ENCODE results near the gene GRIPAP1.
A peak's percentile ranks its signal among the peaks of the same experiment; 100 is the strongest.
"Not testable (repeated sequence)": the region's sequence is repeated elsewhere in the genome, so short reads cannot be mapped to it uniquely, and the experiment has no call there.

The GRIPAP1 gene

DNA sequence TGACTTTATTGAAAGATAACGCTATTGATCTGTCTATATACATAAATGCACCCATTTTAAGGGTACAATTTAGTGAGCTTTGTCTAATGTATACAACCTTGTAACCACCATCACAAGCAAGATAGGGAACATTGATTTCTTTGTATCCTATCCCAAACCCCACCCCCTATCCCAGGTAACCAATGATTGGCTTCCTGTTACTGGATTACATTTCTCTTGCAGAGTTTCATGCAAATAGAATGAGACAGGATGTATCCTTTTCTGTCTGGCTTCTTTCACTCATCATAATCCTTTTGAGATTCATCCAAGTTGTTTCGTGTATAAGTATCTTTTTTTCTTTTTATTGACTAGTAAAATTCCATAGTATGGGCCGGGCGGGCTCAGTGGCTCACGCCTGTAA is 1.6 kb upstream of the GRIPAP1 start:
- H3K27ac Mint-ChIP-seq = peak overlapping the region; percentile 50 to 72
- no peaks in the 10 kb centered on the region for H3K9me3 Mint-ChIP-seq
- H3K4me3 Mint-ChIP-seq = no peak overlapping the region
- H3K4me1 Mint-ChIP-seq = peaks cover 24% of the 10 kb centered on the region
- no peaks in the 10 kb centered on the region for H3K27me3 Mint-ChIP-seq
- no peak for DNase-seq
- no peak for ATAC-seq

DNA sequence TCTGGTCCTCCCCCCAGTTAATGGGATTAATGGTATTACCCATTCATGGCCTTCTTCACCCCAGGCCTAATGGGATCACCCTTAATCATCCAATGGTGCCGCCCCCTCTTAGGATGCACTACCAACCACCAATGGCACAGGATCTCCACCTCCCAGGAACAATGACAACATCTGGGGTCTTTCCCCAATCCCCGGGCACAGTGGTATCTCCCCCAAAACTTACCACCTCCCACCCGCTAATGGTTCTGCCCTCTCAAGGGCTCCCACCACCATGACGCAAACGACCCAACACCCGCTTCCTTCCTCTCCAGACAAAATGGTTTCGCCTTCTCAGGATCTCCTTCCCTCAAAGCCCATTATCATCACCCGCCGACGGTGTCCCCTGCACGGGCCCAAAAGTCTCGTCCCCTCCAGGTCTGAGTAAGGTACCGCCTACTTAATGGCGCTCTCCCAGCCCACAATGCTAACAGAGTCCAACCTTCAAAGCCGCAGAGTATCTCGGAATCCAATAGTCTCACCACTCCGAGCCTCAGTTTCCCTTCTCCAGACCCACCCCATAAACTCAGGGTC is 458 bp downstream of the GRIPAP1 start:
- peak overlapping the region; percentile 97 to 98 for H3K4me3 Mint-ChIP-seq
- no peaks in the 10 kb centered on the region for H3K9me3 Mint-ChIP-seq
- peak; percentile 64 to 76 for DNase-seq
- H3K27ac Mint-ChIP-seq = peak overlapping the region; percentile 99
- ATAC-seq = peak; percentile 80
- H3K4me1 Mint-ChIP-seq = peaks cover 45% of the 10 kb centered on the region
- no peaks in the 10 kb centered on the region for H3K27me3 Mint-ChIP-seq

DNA sequence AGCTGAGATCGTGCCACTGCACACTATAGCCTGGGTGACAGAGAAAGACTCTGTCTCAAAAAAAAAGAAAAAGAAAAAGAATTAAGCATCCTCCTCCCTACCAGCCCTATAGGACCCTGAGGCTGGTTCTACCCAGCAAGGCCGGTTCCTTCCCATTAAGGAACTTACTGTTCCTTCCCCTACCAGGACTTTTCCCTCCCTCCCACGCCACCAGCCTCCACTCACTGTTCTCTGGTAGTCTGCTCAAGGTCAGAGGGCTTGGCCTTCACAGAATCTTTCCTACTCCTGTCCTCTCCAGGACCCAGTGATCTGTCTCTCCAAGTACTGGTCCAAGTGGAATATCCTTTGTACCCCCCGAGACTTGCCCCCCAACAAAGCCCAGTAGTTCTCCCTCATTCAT is 1.4 kb downstream of the GRIPAP1 start:
- Mint-ChIP-seq H3K27ac (peak overlapping the region in 1 of 2 donors; percentile 89), H3K4me1 (peaks cover 47% of the 10 kb centered on the region), H3K27me3 (no peaks in the 10 kb centered on the region), H3K9me3 (no peaks in the 10 kb centered on the region), H3K4me3 (peak overlapping the region; percentile 97 to 98)
- no peak for DNase-seq
- ATAC-seq = no peak

DNA sequence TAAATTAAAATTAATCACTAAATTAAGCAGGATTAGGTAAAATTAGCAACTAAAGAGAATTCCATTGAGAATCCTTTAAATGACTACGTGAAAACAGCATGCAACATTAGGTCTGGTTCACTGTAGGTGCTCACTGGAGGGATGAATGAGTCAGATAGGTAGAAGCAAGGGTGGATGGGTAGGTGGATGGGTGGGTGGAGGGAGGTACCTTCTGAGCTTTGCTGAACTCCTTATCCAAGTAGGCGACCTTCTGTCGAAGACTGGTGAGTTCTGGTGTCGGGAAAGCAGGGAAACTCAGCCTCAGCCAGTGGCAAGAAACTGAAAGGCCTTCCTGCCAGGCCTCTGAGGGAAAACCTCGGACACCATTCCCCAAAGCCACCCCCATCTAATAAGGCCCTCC is 3.0 kb downstream of the GRIPAP1 start:
- H3K27ac Mint-ChIP-seq = no peak overlapping the region
- H3K4me1 Mint-ChIP-seq = peaks cover 53% of the 10 kb centered on the region
- H3K4me3 Mint-ChIP-seq = no peak overlapping the region
- ATAC-seq = no peak
- no peaks in the 10 kb centered on the region for H3K27me3 Mint-ChIP-seq
- H3K9me3 Mint-ChIP-seq = no peaks in the 10 kb centered on the region
- DNase-seq = no peak

DNA sequence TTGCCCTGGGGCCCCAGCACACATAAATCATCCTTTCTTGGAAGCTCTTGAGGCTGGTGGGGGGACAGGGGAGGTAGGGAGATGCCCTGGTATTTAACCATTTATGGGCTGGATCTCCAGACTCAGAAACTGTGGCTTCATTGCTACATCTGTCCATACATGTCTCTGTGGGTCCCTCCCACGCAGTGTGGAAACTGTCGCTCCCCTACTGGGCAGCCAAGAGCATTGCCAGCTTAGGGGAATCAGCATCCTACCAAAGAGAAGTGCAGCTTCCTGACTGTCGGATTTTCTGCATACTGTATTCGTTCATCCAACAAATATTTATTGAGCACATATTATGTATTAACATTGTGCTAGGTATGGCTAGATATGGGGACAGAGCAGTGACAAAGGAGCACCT is 3.7 kb downstream of the GRIPAP1 start:
- H3K9me3 Mint-ChIP-seq = no peaks in the 10 kb centered on the region
- H3K27me3 Mint-ChIP-seq = no peaks in the 10 kb centered on the region
- peaks cover 53% of the 10 kb centered on the region for H3K4me1 Mint-ChIP-seq
- no peak overlapping the region for H3K4me3 Mint-ChIP-seq
- ATAC-seq = no peak
- no peak overlapping the region for H3K27ac Mint-ChIP-seq
- no peak for DNase-seq

DNA sequence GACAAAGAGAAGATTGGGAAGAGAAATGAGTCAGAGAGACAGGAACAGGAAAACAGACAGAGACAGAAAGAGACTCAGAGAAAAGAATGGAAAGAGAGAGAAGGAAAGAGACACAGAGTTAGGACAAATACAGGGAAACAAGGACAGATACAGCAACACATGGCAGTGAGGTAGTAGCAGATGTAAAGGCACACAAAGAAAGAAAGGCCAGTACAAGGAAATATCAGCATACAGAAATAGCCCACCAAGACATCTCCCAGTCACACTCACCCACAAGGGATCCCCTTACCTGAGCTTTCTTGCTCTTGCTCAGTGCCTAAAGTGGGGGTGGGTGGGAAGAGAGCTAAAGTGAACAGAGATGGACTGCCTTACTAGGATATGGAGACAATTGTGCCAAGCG is 4.2 kb downstream of the GRIPAP1 start:
- no peak for ATAC-seq
- H3K27ac Mint-ChIP-seq = no peak overlapping the region
- H3K4me3 Mint-ChIP-seq = peak overlapping the region in 1 of 2 donors; percentile 58
- no peak for DNase-seq
- H3K9me3 Mint-ChIP-seq = no peaks in the 10 kb centered on the region
- no peaks in the 10 kb centered on the region for H3K27me3 Mint-ChIP-seq
- peaks cover 53% of the 10 kb centered on the region for H3K4me1 Mint-ChIP-seq

DNA sequence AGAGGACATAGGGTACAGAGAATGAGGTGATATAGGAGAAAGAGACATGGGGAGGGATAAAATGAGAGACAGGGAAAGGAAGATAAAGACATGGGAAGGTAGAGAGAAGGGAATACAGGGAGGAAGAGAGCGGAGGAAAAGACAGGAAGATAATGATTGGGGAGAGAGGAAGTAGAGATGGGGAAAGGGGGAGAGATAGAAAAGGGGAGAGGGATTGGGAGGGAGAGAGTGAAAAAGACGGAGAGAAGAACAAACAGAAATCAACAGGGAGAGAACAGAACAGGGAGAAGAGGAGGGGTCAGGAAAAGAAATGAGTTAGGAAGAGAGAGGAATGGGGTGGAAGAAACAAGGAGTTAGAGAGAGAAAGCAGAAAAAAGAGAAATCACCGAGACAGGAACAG is 4.6 kb downstream of the GRIPAP1 start:
- DNase-seq (no peak), ATAC-seq (no peak)
- Mint-ChIP-seq H3K4me1 (peaks cover 53% of the 10 kb centered on the region), H3K9me3 (no peaks in the 10 kb centered on the region), H3K4me3 (no peak overlapping the region), H3K27ac (no peak overlapping the region), H3K27me3 (no peaks in the 10 kb centered on the region)

DNA sequence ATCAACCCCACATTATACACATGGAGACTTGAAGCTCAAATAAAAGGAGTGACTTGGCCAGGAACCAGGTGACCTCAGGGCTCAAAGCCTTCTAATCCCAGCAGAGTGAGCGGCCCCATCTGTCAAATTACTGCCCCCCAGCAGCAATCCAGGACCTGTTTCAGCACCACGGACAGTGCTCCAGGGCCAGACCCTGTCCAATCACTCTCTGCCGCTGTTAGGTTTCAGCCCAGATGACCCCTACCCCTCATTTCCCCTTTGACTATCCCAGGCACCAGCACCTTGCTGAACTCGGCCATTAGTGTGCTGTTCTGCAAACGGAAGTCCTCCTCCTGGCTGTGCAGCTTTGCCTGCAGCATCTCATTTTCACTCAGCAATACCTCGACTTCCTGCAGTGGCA is 5.1 kb downstream of the GRIPAP1 start:
- Mint-ChIP-seq H3K9me3 (no peaks in the 10 kb centered on the region), H3K27me3 (no peaks in the 10 kb centered on the region), H3K27ac (no peak overlapping the region), H3K4me1 (peaks cover 53% of the 10 kb centered on the region), H3K4me3 (no peak overlapping the region)
- ATAC-seq (no peak), DNase-seq (no peak)

DNA sequence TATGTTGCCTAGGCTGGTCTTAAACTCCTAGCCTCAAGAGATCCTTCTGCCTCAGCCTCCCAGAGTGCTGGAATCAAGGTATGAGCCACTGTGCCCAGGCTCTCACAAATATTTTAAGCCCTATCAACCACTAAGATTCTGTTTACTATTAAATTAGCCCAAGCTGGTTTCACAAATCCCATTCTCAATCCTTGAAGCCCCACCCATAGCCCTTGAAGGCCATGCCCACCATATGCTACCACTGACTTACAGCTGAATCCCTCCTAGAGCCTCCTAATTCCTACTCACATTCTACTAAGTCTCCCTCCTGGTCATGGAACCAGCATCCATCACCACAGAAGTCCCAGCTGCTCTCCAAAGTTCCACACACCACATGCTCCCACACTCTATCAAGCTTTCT is 9.7 kb downstream of the GRIPAP1 start:
- DNase-seq (no peak), ATAC-seq (no peak)
- no peaks in the 10 kb centered on the region for H3K9me3 Mint-ChIP-seq
- H3K27me3 Mint-ChIP-seq = no peaks in the 10 kb centered on the region
- no peak overlapping the region for H3K4me3 Mint-ChIP-seq
- H3K4me1 Mint-ChIP-seq = peaks cover 15% of the 10 kb centered on the region
- H3K27ac Mint-ChIP-seq = no peak overlapping the region

DNA sequence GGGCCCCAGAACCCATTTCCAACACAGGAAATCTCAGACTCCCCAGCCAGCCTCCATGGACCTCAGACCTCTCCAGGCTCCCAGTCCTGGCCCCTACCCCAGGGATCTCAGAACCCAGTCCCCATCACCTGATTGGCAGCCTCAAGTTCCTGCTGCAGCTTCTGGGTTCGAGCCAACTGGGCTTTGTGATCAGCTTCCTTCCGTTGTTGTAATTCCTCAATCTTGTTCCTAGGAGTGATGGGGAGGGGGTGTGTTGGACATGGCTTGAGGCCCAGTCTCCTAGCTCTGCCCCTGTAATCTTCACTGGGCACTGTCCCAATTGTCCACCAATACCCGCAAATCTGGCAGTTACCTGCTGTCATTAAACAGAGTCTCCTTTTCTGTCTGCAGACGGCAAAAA is 12.6 kb downstream of the GRIPAP1 start:
- no peak overlapping the region for H3K4me3 Mint-ChIP-seq
- ATAC-seq = no peak
- no peak for DNase-seq
- no peaks in the 10 kb centered on the region for H3K4me1 Mint-ChIP-seq
- no peaks in the 10 kb centered on the region for H3K9me3 Mint-ChIP-seq
- no peaks in the 10 kb centered on the region for H3K27me3 Mint-ChIP-seq
- H3K27ac Mint-ChIP-seq = peak overlapping the region in 1 of 2 donors; percentile 42

DNA sequence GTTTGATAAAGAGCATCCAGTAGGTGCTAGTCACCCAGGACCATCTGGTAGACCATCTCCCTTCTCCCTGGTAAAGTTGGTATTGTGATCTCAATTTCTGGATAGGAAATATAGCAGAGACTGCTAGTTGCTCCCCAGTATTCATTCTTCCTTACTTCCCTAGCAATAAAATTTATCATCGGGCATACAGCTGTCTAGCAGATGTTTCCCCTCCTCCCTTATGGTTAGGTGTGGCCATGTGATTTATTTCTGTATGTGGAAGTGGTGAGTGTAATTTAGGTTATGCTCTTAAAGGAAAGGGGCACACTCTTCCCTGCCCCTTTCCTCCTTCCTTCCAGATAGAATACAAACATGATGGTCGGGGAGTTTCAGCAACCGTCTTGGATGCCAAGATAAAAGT is 18.2 kb downstream of the GRIPAP1 start:
- no peak for ATAC-seq
- Mint-ChIP-seq H3K9me3 (no peaks in the 10 kb centered on the region), H3K4me1 (no peaks in the 10 kb centered on the region), H3K4me3 (no peak overlapping the region), H3K27ac (no peak overlapping the region), H3K27me3 (no peaks in the 10 kb centered on the region)
- no peak for DNase-seq

DNA sequence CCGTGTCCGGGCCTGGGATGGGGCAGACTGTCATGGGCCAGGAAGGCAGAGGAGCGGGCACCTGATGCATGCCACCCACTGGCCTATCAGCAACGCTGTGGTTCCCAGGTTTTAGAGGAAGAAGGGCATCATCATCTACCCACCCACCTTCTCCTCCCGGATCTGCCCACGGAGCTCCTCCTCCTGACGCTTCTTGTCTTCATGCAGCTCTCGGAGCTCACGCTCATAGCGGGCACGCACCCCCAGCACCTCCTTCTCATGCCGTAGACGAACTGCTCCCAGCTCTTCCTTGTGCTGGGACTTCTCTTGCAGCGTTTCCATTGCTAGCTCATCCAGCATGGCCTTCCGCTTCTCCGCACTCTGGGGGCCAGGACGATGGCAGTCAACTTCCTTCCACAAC is 19.0 kb downstream of the GRIPAP1 start:
- DNase-seq (no peak), ATAC-seq (no peak)
- peak overlapping the region in 1 of 2 donors; percentile 34 for H3K27ac Mint-ChIP-seq
- no peaks in the 10 kb centered on the region for H3K4me1 Mint-ChIP-seq
- H3K9me3 Mint-ChIP-seq = no peaks in the 10 kb centered on the region
- H3K27me3 Mint-ChIP-seq = no peaks in the 10 kb centered on the region
- H3K4me3 Mint-ChIP-seq = no peak overlapping the region

DNA sequence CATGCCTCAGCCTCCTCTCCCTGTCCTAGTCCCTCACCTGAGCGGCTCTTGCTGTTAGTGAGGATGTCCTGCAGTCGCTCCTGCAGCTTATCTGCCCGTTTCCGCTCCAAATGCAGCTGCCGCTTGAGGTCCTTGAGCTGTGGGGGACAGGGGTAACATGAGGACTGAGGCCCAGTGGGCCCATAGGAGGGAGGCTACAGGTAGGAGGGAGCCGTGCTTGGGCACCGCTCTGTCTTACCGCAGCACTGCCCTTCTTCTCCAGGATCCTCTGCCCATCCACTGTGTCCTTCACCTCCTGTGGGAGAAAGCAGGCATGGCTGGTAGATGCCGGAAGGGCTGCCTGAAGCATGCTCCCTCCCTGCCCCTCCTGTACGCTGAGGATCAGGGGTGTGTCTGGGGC is 20.9 kb downstream of the GRIPAP1 start:
- ATAC-seq = no peak
- Mint-ChIP-seq H3K27me3 (no peaks in the 10 kb centered on the region), H3K27ac (peak overlapping the region in 1 of 2 donors; percentile 29)

DNA sequence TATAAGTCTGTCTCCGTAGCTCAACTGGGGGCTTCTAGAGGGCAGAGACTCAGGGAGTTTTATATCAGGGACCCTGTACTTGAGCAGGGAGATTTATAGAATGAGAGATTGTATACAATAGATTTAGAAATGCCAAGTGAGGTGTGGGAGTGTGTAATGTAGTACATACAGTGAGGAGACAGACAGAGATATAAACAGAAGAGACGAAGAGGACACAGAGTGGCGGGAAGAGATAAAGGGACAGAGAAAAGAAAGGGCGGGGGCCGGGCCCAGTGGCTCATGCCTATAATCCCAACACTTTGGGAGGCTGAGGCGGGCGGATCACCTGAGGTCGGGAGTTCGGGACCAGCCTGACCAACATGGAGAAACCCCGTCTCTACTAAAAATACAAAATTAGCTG is 21.7 kb downstream of the GRIPAP1 start:
- H3K27me3 Mint-ChIP-seq, H3K4me1 Mint-ChIP-seq, DNase-seq, H3K4me3 Mint-ChIP-seq, H3K9me3 Mint-ChIP-seq, H3K27ac Mint-ChIP-seq, ATAC-seq: not testable (repeated sequence)

More for the DNA sequence above, 20.9 kb downstream of the GRIPAP1 start:
- H3K9me3 Mint-ChIP-seq = no peaks in the 10 kb centered on the region
- H3K4me1 Mint-ChIP-seq = no peaks in the 10 kb centered on the region
- H3K4me3 Mint-ChIP-seq = no peak overlapping the region
- no peak for DNase-seq

DNA sequence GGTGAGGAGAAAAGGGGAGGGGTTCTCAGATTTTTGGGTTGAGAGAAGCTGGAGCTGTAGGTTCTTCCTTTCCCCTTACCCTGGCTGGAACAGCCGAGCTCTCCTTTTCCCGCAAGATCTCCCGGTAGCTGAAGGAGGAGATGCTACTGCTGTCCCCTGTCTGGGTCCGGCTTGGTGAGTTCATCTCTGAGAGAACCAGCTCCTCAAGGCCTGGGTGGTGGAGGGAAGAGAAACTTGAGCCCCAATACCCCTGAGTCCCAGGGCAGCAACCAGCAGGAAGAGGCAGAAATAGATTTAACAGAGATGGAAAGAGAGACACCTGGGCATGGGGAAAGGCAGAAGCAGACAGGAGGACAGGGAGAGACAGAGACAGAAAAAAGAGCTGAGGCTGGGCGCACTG is 23.8 kb downstream of the GRIPAP1 start:
- DNase-seq = no peak
- Mint-ChIP-seq H3K4me3 (no peak overlapping the region), H3K27ac (no peak overlapping the region), H3K9me3 (no peaks in the 10 kb centered on the region), H3K27me3 (no peaks in the 10 kb centered on the region), H3K4me1 (no peaks in the 10 kb centered on the region)
- ATAC-seq = no peak

DNA sequence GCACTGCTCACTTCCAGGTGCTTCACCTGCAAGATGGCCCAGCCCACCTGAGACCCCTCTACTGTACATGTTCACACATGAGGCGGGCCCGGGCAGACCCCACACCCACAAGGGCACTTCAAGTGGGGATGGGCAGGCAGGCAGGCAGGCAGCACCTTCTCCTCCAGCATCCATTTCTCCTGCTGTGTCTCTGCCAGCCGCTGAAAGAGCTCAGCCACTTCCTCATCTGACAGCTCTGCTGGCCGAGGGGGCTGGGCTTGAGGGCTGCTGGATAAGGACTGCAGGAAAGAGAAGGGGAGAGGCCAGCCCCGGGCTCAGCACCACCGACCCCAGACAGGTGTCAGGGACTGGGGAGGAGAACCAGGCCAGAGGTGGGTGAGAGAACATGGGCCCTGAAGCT is 26.0 kb downstream of the GRIPAP1 start:
- peaks cover 19% of the 10 kb centered on the region for H3K4me1 Mint-ChIP-seq
- DNase-seq (no peak), ATAC-seq (no peak)
- H3K27ac Mint-ChIP-seq = peak overlapping the region in 1 of 2 donors; percentile 65
- H3K9me3 Mint-ChIP-seq = no peaks in the 10 kb centered on the region
- H3K4me3 Mint-ChIP-seq = no peak overlapping the region
- H3K27me3 Mint-ChIP-seq = no peaks in the 10 kb centered on the region

DNA sequence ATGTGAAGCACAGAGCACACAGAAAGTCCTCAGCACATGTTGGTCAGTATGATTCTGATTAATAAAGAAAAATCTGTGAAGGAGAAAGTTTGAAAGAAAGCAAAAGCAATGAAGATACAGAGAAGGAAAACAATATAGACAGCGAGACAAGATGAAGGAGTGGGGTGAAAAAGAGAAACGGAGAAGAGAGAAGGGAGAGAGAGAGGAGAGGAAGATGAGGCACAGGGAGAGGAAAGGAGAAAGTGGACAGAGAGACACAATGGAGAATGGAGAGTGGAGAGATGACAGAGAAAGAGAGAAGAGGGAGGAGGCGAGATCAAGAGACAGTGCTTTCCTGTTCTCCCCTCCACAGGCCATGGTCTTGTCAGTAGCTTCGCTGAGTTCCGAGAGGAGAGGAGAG is 26.5 kb downstream of the GRIPAP1 start:
- no peak for DNase-seq
- ATAC-seq = no peak
- no peak overlapping the region for H3K27ac Mint-ChIP-seq
- H3K9me3 Mint-ChIP-seq = no peaks in the 10 kb centered on the region
- H3K4me3 Mint-ChIP-seq = no peak overlapping the region
- H3K27me3 Mint-ChIP-seq = no peaks in the 10 kb centered on the region
- peaks cover 25% of the 10 kb centered on the region for H3K4me1 Mint-ChIP-seq

Data from stimulated activated naive CD8-positive, alpha-beta T cell treated with anti-CD3 and anti-CD28 coated beads, Interleukin-15, amount 100 ng/mL, for 72 hours (primary cell).